ENCODE data around the gene TRA2B. TPM values are rescaled to one million over a fixed set of nuclear protein-coding genes. Genes with fewer than 3 reads are reported as not detected.

The TRA2B gene
- total RNA-seq, 1 experiment from 2014 or later, result 246 TPM

DNA sequence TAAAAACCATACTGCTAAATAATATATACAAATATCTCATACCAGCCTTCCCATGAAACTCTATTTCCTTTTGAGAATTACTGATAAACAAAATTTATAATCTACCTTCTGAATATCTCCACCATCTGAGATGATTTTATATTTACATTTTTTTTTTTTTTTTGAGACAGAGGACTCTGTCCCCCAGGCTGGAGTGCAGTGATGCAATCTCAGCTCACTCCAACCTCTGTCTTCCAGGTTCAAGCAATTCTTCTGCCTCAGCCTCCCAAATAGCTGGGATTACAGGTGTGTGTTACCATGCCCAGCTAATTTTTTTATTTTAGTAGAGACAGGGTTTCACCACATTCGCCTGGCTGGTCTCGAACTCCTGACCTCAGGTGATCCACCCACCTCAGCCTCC is 70.2 kb downstream of the TRA2B start:
- intact Hi-C loops (cut with micrococcal nuclease), result no loop called here
- ChIA-PET POLR2A (interaction anchor here (1.2 kb wide), 1 partner anchor 29 kb away, joined by 3 read pairs; no protein-coding TSS in a partner anchor), CTCF (interaction anchor here (1.0 to 1.2 kb wide), 2 partner anchors 40 to 76 kb away, joined by 3 to 4 read pairs; no protein-coding TSS in a partner anchor)
- no peak overlapping the region for H3K27ac Mint-ChIP-seq (ENCODE audit: low read depth, unreplicated experiment)
- H3K9me3 Mint-ChIP-seq (ENCODE audit: unreplicated experiment), result no peaks in the 10 kb centered on the region
- BruUV-seq (replicated peaks), result no TSS peak
- no peaks in the 10 kb centered on the region for H3K36me3 Mint-ChIP-seq (ENCODE audit: insufficient read depth, unreplicated experiment)
- TF ChIP-seq, protein P1, sequence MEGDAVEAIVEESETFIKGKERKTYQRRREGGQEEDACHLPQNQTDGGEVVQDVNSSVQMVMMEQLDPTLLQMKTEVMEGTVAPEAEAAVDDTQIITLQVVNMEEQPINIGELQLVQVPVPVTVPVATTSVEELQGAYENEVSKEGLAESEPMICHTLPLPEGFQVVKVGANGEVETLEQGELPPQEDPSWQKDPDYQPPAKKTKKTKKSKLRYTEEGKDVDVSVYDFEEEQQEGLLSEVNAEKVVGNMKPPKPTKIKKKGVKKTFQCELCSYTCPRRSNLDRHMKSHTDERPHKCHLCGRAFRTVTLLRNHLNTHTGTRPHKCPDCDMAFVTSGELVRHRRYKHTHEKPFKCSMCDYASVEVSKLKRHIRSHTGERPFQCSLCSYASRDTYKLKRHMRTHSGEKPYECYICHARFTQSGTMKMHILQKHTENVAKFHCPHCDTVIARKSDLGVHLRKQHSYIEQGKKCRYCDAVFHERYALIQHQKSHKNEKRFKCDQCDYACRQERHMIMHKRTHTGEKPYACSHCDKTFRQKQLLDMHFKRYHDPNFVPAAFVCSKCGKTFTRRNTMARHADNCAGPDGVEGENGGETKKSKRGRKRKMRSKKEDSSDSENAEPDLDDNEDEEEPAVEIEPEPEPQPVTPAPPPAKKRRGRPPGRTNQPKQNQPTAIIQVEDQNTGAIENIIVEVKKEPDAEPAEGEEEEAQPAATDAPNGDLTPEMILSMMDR (IDR thresholded peaks at IDR 0.05; ENCODE audit: unreplicated experiment), result no peak
- H3K4me1 Mint-ChIP-seq (ENCODE audit: insufficient read depth, unreplicated experiment), result peaks cover 5% of the 10 kb centered on the region
- no peak overlapping the region for H3K4me3 Mint-ChIP-seq (ENCODE audit: unreplicated experiment)
- no peaks in the 10 kb centered on the region for H3K27me3 Mint-ChIP-seq (ENCODE audit: insufficient read depth, unreplicated experiment)
- DNase-seq (ENCODE audit: unreplicated experiment), result no peak

DNA sequence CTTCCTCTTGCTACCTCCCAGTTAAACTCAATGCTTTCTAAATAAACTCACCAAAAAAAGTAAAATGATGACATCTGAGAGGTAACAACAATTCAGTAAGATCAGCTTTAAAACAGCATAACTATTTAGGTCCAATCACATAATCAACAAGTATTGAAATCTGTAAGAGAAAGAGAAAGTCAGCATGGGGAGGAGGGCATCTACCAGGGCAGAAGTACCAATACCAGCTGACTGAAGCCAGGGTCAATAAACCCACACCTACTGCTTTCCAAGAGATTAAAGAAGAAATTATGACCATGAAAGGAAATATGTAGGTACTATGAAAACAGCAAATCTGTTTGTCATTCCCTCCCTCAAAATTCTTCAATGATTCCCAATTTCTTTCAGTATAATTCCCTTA is 70.8 kb downstream of the TRA2B start:
- no peak overlapping the region for H3K27ac Mint-ChIP-seq (ENCODE audit: low read depth, unreplicated experiment)
- no TSS peak for BruUV-seq (replicated peaks)

DNA sequence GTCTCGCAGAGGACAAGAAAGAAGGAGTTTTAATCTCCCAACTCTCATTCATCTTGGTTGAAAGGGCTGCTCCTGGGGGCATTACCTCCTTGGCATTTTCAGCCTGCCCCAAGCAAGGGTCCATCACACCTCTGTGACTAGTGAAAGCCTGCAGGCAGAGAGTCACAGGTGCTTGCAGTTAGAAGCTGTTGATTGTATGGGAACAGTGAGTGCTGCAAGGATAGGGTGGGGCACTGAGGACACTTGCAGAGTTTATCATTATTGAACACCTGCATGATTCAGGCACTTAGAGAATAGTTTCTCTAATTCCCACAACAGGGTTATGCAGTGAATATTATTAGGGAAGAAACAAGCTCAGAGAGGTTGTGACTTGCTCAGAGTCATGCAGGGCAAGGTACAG is 71.3 kb downstream of the TRA2B start:
- CTCF ChIA-PET, result interaction anchor here (1.0 to 1.5 kb wide), 4 partner anchors 41 to 206 kb away, joined by 3 to 4 read pairs (median 3); no protein-coding TSS in a partner anchor
- Mint-ChIP-seq H3K27ac (ENCODE audit: low read depth, unreplicated experiment) (no peak overlapping the region), H3K36me3 (ENCODE audit: insufficient read depth, unreplicated experiment) (no peaks in the 10 kb centered on the region), H3K4me3 (ENCODE audit: unreplicated experiment) (no peak overlapping the region), H3K27me3 (ENCODE audit: insufficient read depth, unreplicated experiment) (no peaks in the 10 kb centered on the region), H3K9me3 (ENCODE audit: unreplicated experiment) (no peaks in the 10 kb centered on the region), H3K4me1 (ENCODE audit: insufficient read depth, unreplicated experiment) (peaks cover 5% of the 10 kb centered on the region)
- TF ChIP-seq, protein P1 (IDR thresholded peaks at IDR 0.05; ENCODE audit: unreplicated experiment), result no peak
- BruUV-seq (replicated peaks), result no TSS peak
- POLR2A ChIA-PET, result interaction anchor here (0.6 to 1.2 kb wide), 5 partner anchors 27 to 154 kb away, joined by 3 to 4 read pairs (median 3); no protein-coding TSS in a partner anchor
- intact Hi-C loops (cut with micrococcal nuclease), result no loop called here
- no peak for DNase-seq (ENCODE audit: unreplicated experiment)

More for the DNA sequence above, 70.8 kb downstream of the TRA2B start:
- POLR2A ChIA-PET, result interaction anchor here (0.6 to 1.2 kb wide), 5 partner anchors 28 to 154 kb away, joined by 3 to 4 read pairs (median 3); no protein-coding TSS in a partner anchor
- intact Hi-C loops (cut with micrococcal nuclease), result no loop called here
- no peak overlapping the region for H3K4me3 Mint-ChIP-seq (ENCODE audit: unreplicated experiment)
- TF ChIP-seq, protein P1 (IDR thresholded peaks at IDR 0.05; ENCODE audit: unreplicated experiment), result no peak
- no peaks in the 10 kb centered on the region for H3K27me3 Mint-ChIP-seq (ENCODE audit: insufficient read depth, unreplicated experiment)
- no peaks in the 10 kb centered on the region for H3K36me3 Mint-ChIP-seq (ENCODE audit: insufficient read depth, unreplicated experiment)
- no peaks in the 10 kb centered on the region for H3K9me3 Mint-ChIP-seq (ENCODE audit: unreplicated experiment)
- CTCF ChIA-PET, result interaction anchor here (1.0 to 1.2 kb wide), 2 partner anchors 40 to 77 kb away, joined by 3 to 4 read pairs; no protein-coding TSS in a partner anchor
- DNase-seq (ENCODE audit: unreplicated experiment), result no peak
- peaks cover 5% of the 10 kb centered on the region for H3K4me1 Mint-ChIP-seq (ENCODE audit: insufficient read depth, unreplicated experiment)

Other genes with a start within 250 kb of the TRA2B start
- gene IGF2BP2, start 113.0 kb downstream of the TRA2B start, total RNA-seq (2022), result 108 and 154 TPM in 2 replicates
- 93.0 and 101 TPM in 2 replicates for gene ETV5, start 171.1 kb upstream of the TRA2B start, total RNA-seq (2022)

Data from MCF 10A (cell line).